HEK293 (cell line): Measurements from ENCODE around the gene SQOR.

ENCODE experiments used
- SETDB1 ChIP-seq: IDR thresholded peaks from one replicate; pipeline ENCODE4 v1.6.1; 2017; ENCODE audit warnings: mild to moderate bottlenecking, low read length, moderate library complexity, mixed read lengths; ENCODE audit not compliant: insufficient read length
- ZFP3 ChIP-seq: fragments of 450-650 bp; formaldehyde crosslinking; IDR thresholded peaks from 2 replicates; pipeline ENCODE4 v1.5.1; 2016; ENCODE audit warnings: low read depth, missing biosample characterization, missing genetic modification characterization
- ZNF391 ChIP-seq: fragments of 450-650 bp; formaldehyde crosslinking; IDR thresholded peaks from 2 replicates; pipeline ENCODE4 v1.5.1; 2016; ENCODE audit warnings: low read depth, missing biosample characterization, missing genetic modification characterization, borderline replicate concordance
- ZNF404 ChIP-seq: fragments of 450-650 bp; formaldehyde crosslinking; IDR thresholded peaks from 2 replicates; pipeline ENCODE4 v1.5.1; 2017; ENCODE audit warnings: missing biosample characterization, missing genetic modification characterization
- TF ChIP-seq, protein P1 (sequence below): fragments of 450-650 bp; formaldehyde crosslinking; IDR thresholded peaks from 2 replicates; pipeline ENCODE4 v1.5.1; 2016; ENCODE audit warnings: missing biosample characterization, missing genetic modification characterization

DNA sequence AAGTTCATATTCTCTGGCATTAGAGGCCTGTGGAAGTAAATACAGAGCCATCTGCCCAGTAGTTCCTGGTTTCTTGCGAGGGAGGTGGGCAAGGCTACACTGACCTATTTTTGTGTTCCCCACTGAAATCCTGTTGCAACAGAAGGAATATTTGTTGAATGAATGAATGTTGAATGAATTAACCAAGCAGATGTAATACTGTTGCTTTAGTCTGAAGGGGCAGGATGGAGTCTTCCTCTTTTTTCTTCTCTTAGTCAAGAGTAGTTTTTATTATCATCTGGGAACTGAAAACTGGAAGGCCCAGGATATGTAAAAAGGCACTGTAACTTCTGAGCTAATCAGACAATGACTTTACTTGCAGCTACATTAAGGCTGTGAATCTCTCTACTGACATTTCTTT, 30.5 kb upstream of the SQOR start:
- TF ChIP-seq ZNF404 (tag by site-specific recombination) (no peak), SETDB1 (no peak), ZFP3 (tag by site-specific recombination) (no peak), ZNF391 (tag by site-specific recombination) (no peak)
- TF ChIP-seq, protein P1, sequence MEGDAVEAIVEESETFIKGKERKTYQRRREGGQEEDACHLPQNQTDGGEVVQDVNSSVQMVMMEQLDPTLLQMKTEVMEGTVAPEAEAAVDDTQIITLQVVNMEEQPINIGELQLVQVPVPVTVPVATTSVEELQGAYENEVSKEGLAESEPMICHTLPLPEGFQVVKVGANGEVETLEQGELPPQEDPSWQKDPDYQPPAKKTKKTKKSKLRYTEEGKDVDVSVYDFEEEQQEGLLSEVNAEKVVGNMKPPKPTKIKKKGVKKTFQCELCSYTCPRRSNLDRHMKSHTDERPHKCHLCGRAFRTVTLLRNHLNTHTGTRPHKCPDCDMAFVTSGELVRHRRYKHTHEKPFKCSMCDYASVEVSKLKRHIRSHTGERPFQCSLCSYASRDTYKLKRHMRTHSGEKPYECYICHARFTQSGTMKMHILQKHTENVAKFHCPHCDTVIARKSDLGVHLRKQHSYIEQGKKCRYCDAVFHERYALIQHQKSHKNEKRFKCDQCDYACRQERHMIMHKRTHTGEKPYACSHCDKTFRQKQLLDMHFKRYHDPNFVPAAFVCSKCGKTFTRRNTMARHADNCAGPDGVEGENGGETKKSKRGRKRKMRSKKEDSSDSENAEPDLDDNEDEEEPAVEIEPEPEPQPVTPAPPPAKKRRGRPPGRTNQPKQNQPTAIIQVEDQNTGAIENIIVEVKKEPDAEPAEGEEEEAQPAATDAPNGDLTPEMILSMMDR (tag by site-specific recombination) = no peak
